ENCODE measurements around the gene PUS7.

DNA sequence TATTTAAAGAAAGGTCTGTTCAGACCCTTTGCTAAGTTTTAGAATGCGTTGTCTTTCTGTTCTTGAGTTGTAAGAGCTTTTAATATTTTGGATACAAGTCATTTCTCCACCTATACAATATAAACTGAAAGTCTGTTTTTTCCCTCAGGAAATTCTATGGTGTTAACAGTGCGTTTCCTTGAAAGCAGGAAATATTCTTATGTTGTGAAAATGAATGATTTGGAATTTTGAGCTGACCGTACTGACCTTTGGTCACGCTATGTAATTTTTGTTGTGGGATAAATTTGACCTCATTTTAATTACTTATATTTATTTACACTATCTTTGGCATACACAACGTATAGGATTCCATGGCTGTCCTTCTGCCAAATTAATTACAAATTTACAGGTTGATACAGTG, 43.5 kb downstream of the PUS7 start:
- TF ChIP-seq POLR2A (IDR thresholded peaks at IDR 0.05): no peak
- TF ChIP-seq, protein P1, sequence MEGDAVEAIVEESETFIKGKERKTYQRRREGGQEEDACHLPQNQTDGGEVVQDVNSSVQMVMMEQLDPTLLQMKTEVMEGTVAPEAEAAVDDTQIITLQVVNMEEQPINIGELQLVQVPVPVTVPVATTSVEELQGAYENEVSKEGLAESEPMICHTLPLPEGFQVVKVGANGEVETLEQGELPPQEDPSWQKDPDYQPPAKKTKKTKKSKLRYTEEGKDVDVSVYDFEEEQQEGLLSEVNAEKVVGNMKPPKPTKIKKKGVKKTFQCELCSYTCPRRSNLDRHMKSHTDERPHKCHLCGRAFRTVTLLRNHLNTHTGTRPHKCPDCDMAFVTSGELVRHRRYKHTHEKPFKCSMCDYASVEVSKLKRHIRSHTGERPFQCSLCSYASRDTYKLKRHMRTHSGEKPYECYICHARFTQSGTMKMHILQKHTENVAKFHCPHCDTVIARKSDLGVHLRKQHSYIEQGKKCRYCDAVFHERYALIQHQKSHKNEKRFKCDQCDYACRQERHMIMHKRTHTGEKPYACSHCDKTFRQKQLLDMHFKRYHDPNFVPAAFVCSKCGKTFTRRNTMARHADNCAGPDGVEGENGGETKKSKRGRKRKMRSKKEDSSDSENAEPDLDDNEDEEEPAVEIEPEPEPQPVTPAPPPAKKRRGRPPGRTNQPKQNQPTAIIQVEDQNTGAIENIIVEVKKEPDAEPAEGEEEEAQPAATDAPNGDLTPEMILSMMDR (IDR thresholded peaks at IDR 0.05): no peak

All from uterus (tissue), 2 donors.